Effector CD4-positive, alpha-beta T cell (primary cell): Measurements from ENCODE around the gene PTCH2.

Source experiments
- DNase-seq: peaks from one replicate; pipeline ENCODE4 v3.0.0-alpha.2; 2020
- total RNA-seq: gene quantifications from one replicate; lab custom pipeline; 2026; lab: John Stamatoyannopoulos, UW

PTCH2 gene, protein sequence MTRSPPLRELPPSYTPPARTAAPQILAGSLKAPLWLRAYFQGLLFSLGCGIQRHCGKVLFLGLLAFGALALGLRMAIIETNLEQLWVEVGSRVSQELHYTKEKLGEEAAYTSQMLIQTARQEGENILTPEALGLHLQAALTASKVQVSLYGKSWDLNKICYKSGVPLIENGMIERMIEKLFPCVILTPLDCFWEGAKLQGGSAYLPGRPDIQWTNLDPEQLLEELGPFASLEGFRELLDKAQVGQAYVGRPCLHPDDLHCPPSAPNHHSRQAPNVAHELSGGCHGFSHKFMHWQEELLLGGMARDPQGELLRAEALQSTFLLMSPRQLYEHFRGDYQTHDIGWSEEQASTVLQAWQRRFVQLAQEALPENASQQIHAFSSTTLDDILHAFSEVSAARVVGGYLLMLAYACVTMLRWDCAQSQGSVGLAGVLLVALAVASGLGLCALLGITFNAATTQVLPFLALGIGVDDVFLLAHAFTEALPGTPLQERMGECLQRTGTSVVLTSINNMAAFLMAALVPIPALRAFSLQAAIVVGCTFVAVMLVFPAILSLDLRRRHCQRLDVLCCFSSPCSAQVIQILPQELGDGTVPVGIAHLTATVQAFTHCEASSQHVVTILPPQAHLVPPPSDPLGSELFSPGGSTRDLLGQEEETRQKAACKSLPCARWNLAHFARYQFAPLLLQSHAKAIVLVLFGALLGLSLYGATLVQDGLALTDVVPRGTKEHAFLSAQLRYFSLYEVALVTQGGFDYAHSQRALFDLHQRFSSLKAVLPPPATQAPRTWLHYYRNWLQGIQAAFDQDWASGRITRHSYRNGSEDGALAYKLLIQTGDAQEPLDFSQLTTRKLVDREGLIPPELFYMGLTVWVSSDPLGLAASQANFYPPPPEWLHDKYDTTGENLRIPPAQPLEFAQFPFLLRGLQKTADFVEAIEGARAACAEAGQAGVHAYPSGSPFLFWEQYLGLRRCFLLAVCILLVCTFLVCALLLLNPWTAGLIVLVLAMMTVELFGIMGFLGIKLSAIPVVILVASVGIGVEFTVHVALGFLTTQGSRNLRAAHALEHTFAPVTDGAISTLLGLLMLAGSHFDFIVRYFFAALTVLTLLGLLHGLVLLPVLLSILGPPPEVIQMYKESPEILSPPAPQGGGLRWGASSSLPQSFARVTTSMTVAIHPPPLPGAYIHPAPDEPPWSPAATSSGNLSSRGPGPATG
- total RNA-seq = 1.5 reads per million

DNA sequence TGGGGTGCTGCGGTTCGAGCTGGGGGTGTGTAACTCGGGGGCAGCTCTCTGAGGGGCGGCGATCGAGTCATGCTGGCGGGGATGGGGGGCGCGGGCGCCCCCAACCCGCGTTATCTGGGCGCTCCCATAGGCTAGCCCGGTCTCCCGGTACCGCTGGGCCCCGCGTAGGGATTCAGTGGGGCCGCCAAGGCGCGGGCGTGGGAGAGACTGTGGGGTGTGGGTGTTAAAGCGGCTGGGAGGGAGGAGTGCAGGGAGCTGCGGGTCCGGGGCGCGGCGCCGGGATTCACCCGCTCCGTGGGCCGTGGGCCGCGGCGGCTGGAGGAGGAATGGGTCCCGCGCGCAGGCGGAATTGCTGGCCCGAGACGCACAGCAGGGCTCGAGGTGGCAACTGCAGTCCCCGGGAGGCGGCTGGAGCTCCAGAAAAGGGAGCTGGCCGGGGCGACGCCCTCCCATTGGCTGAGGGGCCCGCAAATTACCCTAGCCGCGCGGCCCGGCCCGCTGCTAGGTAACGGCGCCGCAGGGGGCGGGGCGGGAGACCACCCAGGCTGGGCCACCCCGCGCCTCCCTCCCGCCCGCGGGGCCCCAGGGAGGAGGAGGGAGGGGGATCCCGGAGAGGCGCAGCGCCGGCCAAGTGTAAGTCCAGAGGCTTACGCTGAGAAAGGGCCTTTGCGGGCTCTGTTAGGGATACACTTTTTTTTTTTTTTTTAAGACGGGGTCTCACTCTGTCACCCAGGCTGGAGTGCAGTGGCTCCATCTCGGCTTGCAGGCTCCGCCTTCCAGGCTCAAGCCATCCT lies at the start of gene PTCH2:
Gene PTCH2 (minus strand): TSS at position 392 of the 794 bp plus-strand sequence. CDS start 321 bp downstream, at position 71.
- no peak for DNase-seq

DNA sequence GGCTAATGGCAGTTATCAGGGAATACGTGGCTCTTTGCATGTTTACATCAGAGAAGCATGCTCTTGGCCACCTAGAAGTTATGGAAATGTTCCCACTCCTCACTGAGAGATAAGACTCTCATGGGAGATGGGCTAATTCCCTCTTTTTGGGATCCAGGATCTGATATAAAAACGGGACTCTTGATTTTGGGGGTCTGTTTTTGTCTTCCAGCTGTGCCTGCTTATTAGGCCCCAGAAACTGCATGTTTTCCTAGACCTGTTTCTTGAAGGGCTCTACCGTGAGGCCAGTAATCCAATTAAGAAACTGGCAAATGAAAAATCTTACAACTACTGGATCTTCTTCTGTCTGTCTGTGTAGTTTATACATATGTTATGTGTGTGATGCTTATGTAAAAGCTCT lies 47.0 kb upstream of the PTCH2 start:
- DNase-seq = no peak

DNA sequence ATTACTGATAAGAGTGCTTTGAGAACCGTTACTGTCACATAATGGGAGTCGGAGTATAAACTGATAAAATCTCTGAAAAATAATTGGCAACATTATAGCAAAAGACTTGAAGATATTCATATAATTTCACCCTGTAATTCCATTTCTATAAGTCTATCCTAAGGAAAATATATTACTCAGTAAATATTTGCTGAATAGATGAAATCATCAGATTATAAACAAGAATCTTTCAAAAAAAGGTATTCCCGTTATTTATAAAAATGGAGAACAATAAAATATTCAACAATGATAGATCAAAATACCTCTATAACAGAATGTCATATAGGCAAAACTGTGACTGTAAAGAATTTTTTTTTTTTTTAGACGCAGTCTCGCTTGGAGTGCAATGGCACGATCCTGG lies 42.4 kb upstream of the PTCH2 start:
- DNase-seq = no peak

DNA sequence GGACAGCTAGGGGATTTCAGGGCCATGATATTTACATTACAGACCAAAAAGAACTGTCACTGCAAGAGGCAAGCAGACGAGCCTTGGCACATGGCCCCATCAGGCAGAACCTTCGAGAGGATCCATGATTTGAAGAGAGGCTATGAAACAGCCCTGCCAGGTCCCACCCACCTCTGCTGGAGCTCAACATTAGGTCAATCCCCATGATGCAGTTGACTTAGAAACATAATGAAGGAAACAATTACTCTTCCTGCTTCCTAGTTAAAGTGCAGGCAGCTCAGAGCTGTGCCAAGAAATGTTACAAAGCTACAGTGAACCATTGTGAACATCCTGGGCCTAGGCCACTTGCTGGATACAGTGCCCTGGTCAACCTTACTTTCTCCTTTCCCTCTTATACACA lies 41.7 kb upstream of the PTCH2 start:
- no peak for DNase-seq

DNA sequence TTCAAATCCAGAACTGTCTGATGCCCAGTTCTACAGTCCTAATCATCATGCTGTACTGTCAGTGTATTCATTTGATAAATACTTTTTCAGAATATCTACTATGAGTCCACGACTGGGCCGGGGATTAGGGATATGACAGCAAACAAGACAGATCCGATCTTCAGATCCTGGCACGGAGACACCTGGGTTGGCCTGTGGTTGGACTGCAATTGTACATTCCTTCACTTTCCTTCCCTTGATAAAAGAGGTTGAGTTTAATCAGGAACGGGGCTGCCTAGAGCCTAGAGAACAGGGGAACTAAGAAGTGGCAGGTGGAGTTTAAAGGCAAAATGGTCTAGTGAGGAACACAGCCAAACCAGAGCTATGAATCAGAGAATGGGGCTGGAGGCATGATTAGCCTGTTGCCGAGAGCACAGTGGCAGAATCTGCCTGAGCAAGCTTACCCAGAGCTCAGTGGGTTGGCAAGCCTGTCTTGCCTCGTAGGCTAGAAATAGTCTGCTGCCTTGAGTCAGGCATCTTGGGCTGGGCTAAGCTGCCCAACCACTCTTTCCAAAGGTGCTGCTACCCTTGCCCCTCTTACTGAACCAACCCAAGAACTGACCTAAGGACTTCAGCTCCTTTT lies 38.1 kb upstream of the PTCH2 start:
- no peak for DNase-seq

DNA sequence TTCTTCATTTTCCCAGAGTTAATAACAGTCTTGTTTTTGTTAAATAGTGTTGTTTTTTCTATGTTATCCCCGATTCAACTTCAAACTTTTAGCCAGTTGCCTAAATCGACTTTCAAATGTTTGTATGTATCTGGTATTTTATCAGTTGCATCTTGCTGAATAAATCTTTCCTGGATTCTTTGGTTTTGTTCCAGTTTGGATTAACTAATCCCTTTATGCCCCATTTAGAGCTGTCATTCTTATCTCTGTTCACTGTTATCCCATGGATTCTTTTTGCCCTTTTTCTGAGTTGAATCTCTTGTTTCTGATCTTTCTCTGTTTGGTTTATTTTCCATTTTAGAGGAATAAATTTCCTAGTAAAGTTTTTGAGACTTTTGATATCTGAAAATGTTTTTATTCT lies 31.1 kb upstream of the PTCH2 start:
- DNase-seq = no peak

DNA sequence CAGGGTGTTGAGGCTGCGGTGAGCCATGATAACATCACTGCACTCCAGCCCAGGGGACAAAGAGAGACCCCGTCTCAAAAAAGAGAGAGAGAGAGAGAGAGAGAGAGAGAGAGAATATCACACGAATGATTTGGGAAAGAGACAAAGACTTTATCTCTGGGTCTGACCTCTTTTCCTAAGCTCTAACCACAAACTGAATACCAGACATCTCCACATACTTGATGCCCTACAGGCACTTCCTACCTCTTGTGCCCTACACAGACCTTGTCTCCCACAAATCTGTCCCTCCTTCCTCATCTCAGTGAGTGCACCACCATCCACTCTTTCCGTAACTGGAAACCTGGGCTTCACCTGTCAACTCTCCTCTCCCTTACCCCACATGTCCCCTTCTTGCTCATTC lies 27.0 kb upstream of the PTCH2 start:
- no peak for DNase-seq

DNA sequence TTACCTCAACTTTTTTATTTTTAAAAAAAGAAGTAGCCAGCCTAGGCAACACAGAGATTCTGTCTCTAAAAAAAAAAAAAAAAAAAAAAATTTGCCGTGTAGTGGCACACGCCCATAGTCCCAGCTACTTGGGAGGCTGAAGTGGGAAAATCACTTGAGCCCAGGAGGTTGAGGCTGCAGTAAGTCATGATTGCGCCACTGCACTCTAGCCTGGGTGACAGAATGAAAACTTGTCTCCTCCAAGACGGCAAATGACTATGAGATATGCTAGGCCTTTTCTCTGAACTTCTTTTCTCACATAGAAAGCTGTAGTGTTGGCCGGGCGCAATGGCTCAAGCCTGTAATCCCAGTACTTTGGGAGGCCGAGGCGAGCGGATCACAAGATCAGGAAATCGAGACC lies 24.7 kb upstream of the PTCH2 start:
- DNase-seq = no peak

DNA sequence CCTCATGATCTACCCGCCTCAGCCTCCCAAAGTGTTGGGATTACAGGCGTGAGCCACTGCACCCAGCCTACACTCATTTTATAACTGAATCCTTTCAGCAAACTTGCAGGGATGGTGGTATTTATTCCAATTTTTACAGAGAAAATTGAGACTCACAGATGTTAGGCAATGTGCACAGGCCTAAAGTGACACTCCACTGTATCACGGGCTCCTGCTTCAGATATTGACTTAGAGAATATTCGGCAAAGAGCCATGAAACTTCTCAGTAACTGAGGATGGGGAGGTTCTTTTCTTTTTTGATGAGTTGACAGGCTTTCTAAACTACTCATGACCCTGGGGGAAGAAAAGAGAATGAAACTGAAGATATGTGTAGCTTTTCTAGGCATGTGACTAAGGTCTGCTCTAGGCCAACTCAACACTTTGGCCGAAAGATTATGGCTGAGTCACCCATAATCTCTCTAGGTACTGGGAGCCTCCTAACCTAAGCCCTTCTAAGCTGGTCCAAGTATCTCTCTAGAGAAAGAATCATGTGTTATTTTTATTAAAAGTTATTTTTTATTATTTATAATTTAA lies 19.9 kb upstream of the PTCH2 start:
- DNase-seq = no peak

DNA sequence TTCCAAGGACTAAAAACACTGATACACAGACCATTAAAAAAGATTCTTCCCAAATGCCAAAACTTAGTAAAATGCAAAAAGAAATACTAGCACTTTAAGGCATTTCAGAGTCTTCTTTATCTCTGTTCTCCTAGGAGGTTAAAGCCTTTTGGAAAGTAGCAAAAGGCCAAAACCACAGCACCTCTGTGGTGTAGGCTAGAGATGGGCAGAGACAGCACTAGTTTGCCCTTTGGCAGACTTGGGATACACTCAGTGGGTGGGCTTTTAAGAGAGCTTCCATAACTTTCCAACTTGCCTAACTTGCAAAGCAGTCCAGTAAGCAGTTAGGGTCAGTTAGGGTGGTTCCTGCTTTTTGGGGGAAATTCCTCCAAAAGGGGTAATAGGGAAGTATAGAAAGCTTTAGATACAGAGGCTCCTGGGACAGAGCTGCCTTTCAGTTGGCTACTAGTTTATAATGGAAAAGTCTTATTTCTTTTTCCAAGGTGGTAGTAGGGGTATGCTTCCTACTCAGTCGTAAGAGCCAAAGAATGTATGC lies 17.9 kb upstream of the PTCH2 start:
- no peak for DNase-seq

DNA sequence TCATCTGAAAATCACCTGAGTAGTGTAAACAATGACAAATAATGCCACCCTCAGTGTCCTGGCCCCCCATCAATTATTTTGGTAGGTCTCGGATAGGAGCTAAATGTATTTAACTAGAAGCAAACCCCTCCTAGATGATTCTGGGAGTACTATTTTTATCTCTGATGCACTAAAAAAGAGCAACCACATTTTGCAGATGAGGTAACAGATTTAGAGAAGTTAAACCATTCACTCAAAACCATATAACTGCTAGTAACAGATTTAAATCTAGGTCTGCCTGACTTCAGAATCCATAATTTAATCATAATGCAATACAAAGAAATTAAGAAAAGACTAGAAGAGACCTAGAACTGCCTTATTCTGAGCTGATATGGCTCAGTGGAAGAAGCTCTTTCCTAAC lies 17.3 kb upstream of the PTCH2 start:
- DNase-seq = no peak

DNA sequence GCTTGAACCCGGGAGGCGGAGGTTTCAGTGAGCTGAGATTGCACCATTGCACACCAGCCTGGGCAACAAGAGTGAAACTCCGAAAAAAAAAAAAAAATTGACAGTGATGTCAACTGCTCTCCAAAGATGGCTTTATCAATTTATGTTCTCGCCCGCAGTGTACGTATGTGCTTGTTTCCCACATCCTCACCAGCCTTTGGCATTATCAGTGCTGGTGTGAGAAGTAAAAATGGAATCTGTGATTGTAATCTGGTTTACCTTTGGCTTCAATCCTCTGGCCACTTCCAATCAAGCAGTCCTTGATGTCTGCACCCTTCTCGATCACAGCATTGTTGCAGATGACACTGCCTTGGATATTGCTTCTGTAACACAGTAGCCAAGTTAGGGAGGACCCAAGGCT lies 14.4 kb upstream of the PTCH2 start:
- DNase-seq = no peak

DNA sequence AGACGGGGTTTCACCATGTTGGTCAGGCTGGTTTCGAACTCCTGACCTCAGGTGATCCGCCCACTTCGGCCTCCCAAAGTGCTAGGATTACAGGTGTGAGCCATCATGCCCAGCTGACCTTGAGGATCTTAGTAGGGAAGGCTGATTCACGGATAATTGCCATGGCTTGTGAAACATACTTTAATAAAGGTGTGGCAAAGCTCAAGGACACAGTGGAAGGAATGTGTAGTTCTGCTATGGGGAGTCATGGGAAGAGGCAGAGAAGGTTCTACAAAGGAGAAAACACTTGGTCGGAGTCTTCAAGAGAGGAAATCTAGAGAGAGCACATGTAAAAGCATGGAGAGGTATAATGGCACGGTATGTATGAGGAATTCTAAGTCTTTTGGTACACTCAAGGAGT lies 12.7 kb upstream of the PTCH2 start:
- no peak for DNase-seq

DNA sequence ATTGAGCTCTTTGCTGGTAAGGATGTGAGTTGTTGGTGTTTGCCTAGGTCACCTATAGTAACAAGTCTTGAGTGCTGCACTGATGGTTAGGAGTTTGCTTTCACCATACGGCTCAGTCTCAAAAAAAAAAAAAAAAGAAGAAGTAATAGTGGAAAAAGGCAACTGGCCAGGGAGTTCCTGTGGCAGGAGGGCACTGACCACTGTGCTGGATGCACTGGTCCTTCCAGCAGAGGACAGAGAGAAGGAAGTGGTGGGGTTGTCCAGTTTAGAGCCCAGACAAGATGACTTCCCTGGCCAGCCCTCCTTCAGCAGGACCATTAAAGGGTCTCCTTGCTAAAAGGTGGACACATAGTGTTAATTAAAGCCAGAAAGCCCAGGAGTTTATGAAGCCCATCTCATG lies 11.9 kb upstream of the PTCH2 start:
- DNase-seq = no peak

DNA sequence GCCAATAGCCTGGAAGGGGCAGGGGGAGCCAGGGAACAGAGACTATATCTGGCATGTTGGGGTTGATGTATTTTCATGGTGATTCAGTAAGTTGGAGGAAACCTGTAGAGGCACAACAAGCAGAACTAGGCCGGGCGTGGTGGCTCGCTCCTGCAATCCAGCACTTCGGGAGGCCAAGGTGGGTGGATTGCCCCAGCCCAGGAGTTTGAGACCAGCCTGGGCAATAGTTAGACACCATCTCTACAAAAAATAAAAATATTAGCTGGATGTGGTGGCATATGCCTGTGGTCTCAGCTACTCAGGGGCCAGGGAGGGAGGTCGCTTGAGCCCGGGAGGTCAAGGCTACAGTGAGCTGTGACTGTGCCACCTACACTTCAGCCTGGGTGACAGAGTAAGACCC lies 10.1 kb upstream of the PTCH2 start:
- no peak for DNase-seq

DNA sequence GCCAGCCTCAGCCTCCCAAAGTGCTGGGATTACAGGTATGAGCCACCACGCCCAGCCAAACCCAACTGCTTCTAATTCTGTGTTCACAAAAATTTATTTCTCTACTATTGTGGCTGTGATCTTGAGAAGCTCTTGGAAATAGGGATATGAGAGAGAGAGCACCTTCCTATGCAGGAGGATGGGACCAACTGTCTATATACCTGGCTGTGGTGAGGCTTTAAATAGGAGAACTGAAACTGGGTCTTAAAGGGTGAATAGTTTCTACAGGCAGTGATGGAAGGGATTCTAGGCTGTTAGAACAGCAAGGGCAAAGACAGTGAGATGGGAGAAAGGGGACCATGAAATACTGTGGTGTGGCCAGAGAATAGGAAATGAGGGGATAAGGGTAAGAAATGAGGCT lies 8.3 kb upstream of the PTCH2 start:
- no peak for DNase-seq

DNA sequence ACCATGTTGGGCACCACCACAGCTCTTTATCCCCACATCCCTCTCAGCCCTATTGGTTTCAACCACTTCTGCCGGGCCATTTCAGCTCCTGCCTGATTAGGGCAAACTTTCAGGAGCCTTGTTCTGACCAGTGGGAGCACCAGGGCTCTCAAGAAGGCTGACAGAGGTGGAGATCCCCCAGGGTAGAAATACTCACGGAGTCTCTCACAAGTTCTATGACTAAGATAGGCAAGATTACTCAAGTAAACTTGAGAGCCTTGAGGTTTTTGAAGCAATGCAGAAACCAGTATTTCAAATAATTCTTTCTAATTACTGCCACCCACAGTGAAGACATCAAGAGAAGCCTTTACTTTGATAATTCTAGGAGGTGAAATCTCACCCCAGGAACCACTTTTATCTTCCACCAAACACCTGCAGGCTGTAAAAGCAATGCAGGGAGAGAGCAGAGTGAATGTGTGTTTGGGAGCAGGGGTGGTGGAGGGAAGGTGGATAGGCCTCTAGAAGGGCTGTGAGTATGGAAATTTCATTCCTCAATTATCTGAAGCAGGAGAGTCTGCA lies 6.6 kb upstream of the PTCH2 start:
- no peak for DNase-seq

DNA sequence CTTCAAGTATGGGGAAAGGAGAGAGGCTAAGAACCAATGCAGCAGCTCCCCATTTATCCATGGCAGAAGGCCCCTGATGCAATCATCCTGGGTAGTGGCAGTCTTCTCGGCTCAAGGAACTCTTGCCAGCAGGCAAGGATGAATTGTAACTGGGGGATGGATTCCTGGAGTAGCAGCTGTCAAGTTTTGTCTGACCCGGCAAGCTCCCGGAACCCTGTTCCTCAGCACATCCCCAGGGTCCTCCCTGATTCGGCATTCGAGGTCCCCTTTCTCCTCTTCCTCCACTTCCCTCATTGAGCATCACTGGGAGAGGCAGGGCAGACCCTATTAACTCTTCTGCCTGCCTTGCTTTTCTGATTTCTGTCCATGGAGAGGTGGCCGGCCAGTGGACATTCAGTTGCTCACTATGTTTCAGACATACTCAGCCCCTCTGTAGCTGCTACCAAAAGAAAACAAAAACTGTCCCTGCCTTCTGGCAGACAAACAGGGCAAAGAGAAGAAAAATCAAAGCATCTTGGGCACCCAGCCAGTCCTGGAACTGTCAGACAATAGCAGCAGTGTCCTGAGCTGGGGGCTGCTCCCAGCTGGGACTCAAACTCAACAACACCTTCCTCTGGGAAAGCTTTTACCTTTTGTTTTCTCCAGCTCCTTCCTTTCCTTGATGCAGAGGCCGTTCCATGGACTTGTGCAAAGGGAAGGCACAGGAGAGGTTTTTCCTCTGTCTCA lies 5.6 kb upstream of the PTCH2 start:
- DNase-seq = no peak

DNA sequence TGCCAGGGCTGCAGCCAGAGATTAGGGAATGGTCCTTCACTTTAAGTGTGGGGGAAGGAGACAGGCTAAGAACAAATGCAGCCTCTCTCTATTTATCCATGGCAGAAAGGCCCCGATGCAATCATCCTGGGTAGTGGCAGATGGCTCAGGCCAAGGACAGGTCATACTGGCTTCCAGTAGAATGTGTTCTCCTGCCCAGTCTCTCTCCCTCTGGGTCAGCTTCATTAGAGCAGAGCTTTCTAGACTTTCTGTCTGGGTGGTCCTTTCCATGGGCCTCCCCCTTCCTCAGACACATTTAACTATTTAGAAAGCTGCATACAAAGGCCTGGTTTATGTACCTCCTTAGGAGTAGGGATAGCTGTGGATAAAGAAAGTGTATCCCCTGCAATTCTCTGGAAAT lies 4.8 kb upstream of the PTCH2 start:
- DNase-seq = no peak

DNA sequence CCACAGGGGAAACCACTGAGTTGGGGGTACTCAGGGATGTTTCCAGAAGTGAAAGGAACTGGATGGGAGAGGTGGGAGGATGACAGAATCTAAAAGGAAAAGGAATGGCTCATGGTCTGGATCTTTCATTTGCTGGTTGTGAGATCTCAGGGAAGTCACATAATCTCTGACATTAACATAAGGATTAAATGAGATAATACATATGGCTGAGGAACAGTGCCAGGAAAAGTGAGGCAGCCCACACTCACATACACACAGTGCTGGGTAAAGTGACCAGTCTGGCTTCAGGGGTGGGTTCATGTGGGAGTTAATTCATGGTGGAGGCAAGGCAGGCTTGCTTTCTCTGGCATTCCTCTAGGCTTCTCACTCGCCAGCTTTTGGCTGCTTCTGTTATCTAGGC lies 3.9 kb upstream of the PTCH2 start:
- no peak for DNase-seq
